Kidney (tissue), 14 donors: ENCODE measurements around the gene TCERG1L. TPM values are rescaled to one million over a fixed set of nuclear protein-coding genes. Genes with fewer than 3 reads are reported as not detected.

ENCODE experiments used
- DNase-seq, 5 donors: peaks; one replicate each; pipeline ENCODE4 v3.0.0-alpha.2; 2013 to 2020
- FAIRE-seq: peaks from 2 replicates; lab custom pipeline; 2012; peaks lifted over from hg19 to GRCh38; lab: Jason Lieb, UNC
- H3K27ac ChIP-seq, 2 donors: one replicate each; pipeline ENCODE4 v1.7.0; 2013; ENCODE audit warnings: low read depth in 2 of 2, low read length in 2 of 2, inconsistent platforms in 1 of 2
- H3K27me3 ChIP-seq: one replicate; pipeline ENCODE4 v1.7.1; 2013; ENCODE audit warnings: low read length, inconsistent platforms; ENCODE audit not compliant: control insufficient read depth, insufficient read depth
- H3K36me3 ChIP-seq, 3 donors: one replicate each; pipeline versions ENCODE4 v1.7.0 to v1.7.1; 2013; ENCODE audit warnings: low read length in 3 of 3, control low read depth in 1 of 3, inconsistent platforms in 1 of 3; ENCODE audit not compliant: insufficient read depth in 3 of 3, control insufficient read depth in 2 of 3
- H3K4me1 ChIP-seq, 3 donors: one replicate each; pipeline versions ENCODE4 v1.7.0 to v1.7.1; 2013; ENCODE audit warnings: low read length in 3 of 3, inconsistent platforms in 1 of 3, low read depth in 1 of 3; ENCODE audit not compliant: control insufficient read depth in 2 of 3, insufficient read depth in 2 of 3
- H3K4me3 ChIP-seq, 3 donors: one replicate each; pipeline versions ENCODE4 v1.7.0 to v1.8.1; 2013; ENCODE audit warnings: low read length in 3 of 3, control low read depth in 1 of 3, inconsistent platforms in 1 of 3
- H3K9ac ChIP-seq, 3 donors: one replicate each; pipeline versions ENCODE4 v1.7.0 to v1.7.1; 2013; ENCODE audit warnings: low read length in 3 of 3, control low read depth in 1 of 3, inconsistent platforms in 1 of 3
- H3K9me3 ChIP-seq, 3 donors: one replicate each; pipeline versions ENCODE4 v1.7.0 to v1.7.1; 2013; ENCODE audit warnings: low read length in 3 of 3, control low read depth in 1 of 3, inconsistent platforms in 1 of 3; ENCODE audit not compliant: control insufficient read depth in 2 of 3, insufficient read depth in 1 of 3
- intact Hi-C: fragments of 100-400 bp; cut with DNase I; formaldehyde crosslinking; loops from one replicate; pipeline ENCODE4 v1.11.1; 2022
- polyA plus RNA-seq: library from polyadenylated mRNA; stranded (reverse); fragments of 350-450 nt; fragmentation: Illumina TruSeq; extraction: RNeasy Lipid Tissue Mini Kit (QIAGEN cat#74804); gene quantifications from one replicate; pipeline ENCODE4 v1.2.3, GENCODE V29; 2014; ENCODE audit warnings: low read depth, low replicate concordance; ENCODE audit not compliant: insufficient read depth
- total RNA-seq: library from RNA; stranded (reverse); fragmentation: NEBNext Ultra II Directional; extraction: Animal tissue kit (Norgen Biotek cat#: 25700); gene quantifications from one replicate; pipeline ENCODE4 v1.2.1, GENCODE V29; 2021
- TF ChIP-seq, protein P1 (sequence below): IDR thresholded peaks from 3 replicates; pipeline ENCODE4 v1.5.1; 2012; ENCODE audit warnings: mild to moderate bottlenecking, moderate library complexity, borderline replicate concordance; ENCODE audit not compliant: insufficient read depth; ENCODE audit errors: extremely low read depth
- donor health status: control.
- donor health status: control.
- donor health status: control.
- donor health status: control.
- donor health status: control.
- donor health status: DM: yes; HTN: yes; CAD: no.
- donor health status: Normal renal cell carcinoma (clear cell type).

Gene TCERG1L
- total and polyA plus RNA-seq, 2 donors from 2014 or later = not detected

GRCh38 chr10:131214521-131215244 is 96.8 kb downstream of the TCERG1L start:
- intact Hi-C loops = no loop called here
- FAIRE-seq (no peak), DNase-seq (peak in 1 of 5 donors; percentile 58)
- Histone ChIP-seq H3K27ac (no peak overlapping the region), H3K9ac (no peak overlapping the region), H3K4me3 (no peak overlapping the region), H3K27me3 (no peaks in the 10 kb centered on the region), H3K36me3 (no peaks in the 10 kb centered on the region), H3K9me3 (no peaks in the 10 kb centered on the region), H3K4me1 (no peaks in the 10 kb centered on the region)
- TF ChIP-seq, protein P1, sequence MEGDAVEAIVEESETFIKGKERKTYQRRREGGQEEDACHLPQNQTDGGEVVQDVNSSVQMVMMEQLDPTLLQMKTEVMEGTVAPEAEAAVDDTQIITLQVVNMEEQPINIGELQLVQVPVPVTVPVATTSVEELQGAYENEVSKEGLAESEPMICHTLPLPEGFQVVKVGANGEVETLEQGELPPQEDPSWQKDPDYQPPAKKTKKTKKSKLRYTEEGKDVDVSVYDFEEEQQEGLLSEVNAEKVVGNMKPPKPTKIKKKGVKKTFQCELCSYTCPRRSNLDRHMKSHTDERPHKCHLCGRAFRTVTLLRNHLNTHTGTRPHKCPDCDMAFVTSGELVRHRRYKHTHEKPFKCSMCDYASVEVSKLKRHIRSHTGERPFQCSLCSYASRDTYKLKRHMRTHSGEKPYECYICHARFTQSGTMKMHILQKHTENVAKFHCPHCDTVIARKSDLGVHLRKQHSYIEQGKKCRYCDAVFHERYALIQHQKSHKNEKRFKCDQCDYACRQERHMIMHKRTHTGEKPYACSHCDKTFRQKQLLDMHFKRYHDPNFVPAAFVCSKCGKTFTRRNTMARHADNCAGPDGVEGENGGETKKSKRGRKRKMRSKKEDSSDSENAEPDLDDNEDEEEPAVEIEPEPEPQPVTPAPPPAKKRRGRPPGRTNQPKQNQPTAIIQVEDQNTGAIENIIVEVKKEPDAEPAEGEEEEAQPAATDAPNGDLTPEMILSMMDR = no peak

- H3K9me3 ChIP-seq = no peaks in the 10 kb centered on the region
- TF ChIP-seq, protein P1 = no peak
- intact Hi-C loops = no loop called here
- no peaks in the 10 kb centered on the region for H3K27me3 ChIP-seq
- H3K4me1 ChIP-seq = no peaks in the 10 kb centered on the region
- FAIRE-seq (no peak), DNase-seq (peak in 4 of 5 donors; percentile 13 to 35 (median 29))
- no peak overlapping the region for H3K9ac ChIP-seq
- no peak overlapping the region for H3K4me3 ChIP-seq
- no peaks in the 10 kb centered on the region for H3K36me3 ChIP-seq
- no peak overlapping the region for H3K27ac ChIP-seq
Observed at GRCh38 chr10:131213741-131214505, 97.6 kb downstream of the TCERG1L start.

DNA sequence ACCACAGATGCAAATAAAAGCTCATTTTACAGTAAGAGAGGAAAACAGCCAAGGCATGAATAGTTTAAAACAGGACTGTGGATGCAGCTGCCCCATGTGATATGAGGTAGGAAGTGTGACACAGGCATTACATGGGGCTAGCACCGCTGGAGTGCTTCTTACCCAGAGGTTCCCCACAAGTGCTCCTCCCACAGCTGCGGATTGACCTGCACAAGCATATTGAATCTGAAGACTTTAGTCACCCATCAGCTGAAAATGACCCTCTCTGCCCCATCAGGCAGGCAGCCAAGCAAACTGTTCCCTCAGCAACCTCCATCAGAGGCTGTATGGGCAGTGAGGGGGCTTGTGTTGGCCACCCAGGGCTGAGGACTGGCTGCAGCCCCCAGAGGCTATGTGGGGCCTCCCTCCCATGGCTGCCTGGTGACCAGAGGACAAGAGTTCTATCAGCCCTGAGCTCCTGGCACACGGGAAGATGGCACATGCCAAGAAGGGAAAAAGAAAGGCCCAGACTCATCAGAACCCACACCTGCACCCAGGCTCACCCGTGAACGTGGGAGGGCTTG is 98.7 kb downstream of the TCERG1L start:
- Histone ChIP-seq H3K36me3 (no peaks in the 10 kb centered on the region), H3K9ac (no peak overlapping the region), H3K27me3 (no peaks in the 10 kb centered on the region), H3K4me3 (no peak overlapping the region), H3K9me3 (no peaks in the 10 kb centered on the region), H3K4me1 (no peaks in the 10 kb centered on the region), H3K27ac (no peak overlapping the region)
- intact Hi-C loops = no loop called here
- DNase-seq = peak in 2 of 5 donors; percentile 30 to 39
- TF ChIP-seq, protein P1 = no peak
- FAIRE-seq = no peak
